Esophagus muscularis mucosa (tissue), 4 donors: ENCODE data around the gene ZNF283.

ENCODE experiments used
- EP300 ChIP-seq: sonication (generic); formaldehyde crosslinking; IDR thresholded peaks from one replicate; pipeline ENCODE4 v1.6.1; 2017; ENCODE audit warnings: antibody characterized with exemption
- POLR2A ChIP-seq: fragments of 450-650 bp; IDR thresholded peaks from one replicate; pipeline ENCODE4 v1.6.1; 2017; ENCODE audit warnings: antibody characterized with exemption, moderate library complexity, mild to moderate bottlenecking, low read depth
- POLR2AphosphoS5 ChIP-seq, 2 donors: sonication (generic); formaldehyde crosslinking; IDR thresholded peaks; one replicate each; pipeline ENCODE4 v1.6.1; 2017; ENCODE audit warnings: antibody characterized with exemption in 2 of 2
- TF ChIP-seq, protein P1 (sequence below), 3 experiments: fragments of 200-600 bp in 2 of 3; fragments of 450-650 bp in 1 of 3; sonication (generic) in 2 of 3; IDR thresholded peaks; one replicate each; pipeline ENCODE4 v1.5.1; 2017 to 2019; ENCODE audit warnings: antibody characterized with exemption in 3 of 3, mild to moderate bottlenecking in 2 of 3, moderate library complexity in 1 of 3

DNA sequence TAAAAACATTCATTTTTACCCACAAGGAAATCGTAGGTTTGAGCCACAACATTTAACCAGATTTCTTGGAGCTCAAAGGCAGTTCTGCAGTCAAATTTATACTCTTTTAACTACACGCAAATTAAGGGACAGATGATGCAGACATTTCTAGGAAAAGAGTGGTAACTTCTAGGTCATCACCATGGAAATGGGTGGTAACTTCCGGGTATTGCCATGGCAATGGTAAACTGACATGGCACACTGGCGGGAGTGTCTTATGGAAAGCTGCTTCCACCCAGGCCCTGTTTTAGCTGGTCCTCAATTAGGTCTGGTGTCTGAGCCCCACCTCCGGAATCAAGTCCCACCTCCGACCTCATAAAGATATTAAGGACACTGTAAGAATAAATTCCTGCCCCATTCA, 14.4 kb upstream of the ZNF283 start:
- TF ChIP-seq, protein P1, sequence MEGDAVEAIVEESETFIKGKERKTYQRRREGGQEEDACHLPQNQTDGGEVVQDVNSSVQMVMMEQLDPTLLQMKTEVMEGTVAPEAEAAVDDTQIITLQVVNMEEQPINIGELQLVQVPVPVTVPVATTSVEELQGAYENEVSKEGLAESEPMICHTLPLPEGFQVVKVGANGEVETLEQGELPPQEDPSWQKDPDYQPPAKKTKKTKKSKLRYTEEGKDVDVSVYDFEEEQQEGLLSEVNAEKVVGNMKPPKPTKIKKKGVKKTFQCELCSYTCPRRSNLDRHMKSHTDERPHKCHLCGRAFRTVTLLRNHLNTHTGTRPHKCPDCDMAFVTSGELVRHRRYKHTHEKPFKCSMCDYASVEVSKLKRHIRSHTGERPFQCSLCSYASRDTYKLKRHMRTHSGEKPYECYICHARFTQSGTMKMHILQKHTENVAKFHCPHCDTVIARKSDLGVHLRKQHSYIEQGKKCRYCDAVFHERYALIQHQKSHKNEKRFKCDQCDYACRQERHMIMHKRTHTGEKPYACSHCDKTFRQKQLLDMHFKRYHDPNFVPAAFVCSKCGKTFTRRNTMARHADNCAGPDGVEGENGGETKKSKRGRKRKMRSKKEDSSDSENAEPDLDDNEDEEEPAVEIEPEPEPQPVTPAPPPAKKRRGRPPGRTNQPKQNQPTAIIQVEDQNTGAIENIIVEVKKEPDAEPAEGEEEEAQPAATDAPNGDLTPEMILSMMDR (IDR thresholded peaks at IDR 0.05), result no peak
- TF ChIP-seq POLR2A (no peak), POLR2AphosphoS5 (IDR thresholded peaks at IDR 0.05) (no peak), EP300 (no peak)
